Omental fat pad (tissue), 4 donors: ENCODE data around the gene ZNF488. TPM values are rescaled to one million over a fixed set of nuclear protein-coding genes. Genes with fewer than 3 reads are reported as not detected.

Experiments used
- ATAC-seq: fragments of 150-250 bp; one replicate; pipeline ENCODE4 v1.9.1; 2016; ENCODE audit warnings: mild to moderate bottlenecking, moderate library complexity; ENCODE audit not compliant: low FRiP score
- DNase-seq: peaks from one replicate; pipeline ENCODE4 v3.0.0-alpha.2; 2019; ENCODE audit warnings: low spot score
- total RNA-seq, 4 donors: library from RNA; depleted of rRNA; stranded (reverse); fragments of >200 nt; gene quantifications; one replicate each; pipeline ENCODE4 v1.1.0, GENCODE V29; 2016
- TF ChIP-seq, protein P1 (sequence below), 3 donors: fragments of 450-650 bp; IDR thresholded peaks; one replicate each; pipeline ENCODE4 v1.5.1; 2016 to 2017; ENCODE audit warnings: antibody characterized with exemption in 3 of 3, mild to moderate bottlenecking in 3 of 3, moderate library complexity in 2 of 3

Gene ZNF488
- total RNA-seq, 4 donors from 2014 or later, result 0.19 to 0.25 TPM; not detected in 2

DNA sequence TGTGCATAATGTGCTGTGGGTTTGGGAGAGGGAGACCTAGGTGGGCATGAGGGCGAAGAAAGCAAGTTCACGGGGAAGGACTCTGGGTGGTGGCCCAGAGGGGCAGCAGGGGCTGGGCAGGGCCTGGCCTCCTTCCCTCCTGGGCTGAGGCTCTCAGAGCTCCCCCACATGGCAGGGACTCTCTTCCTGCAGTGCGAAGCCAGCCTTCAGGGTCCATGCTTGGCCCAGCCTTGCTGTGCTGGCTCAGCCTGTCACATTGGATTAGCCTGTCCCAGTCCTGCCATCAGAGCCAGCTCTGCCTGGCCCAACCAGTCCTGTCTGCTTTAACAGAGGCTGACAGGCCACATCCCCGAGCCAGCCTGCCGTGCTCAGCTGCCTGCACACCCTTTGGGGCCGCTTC is 20.4 kb upstream of the ZNF488 start:
- TF ChIP-seq, protein P1, sequence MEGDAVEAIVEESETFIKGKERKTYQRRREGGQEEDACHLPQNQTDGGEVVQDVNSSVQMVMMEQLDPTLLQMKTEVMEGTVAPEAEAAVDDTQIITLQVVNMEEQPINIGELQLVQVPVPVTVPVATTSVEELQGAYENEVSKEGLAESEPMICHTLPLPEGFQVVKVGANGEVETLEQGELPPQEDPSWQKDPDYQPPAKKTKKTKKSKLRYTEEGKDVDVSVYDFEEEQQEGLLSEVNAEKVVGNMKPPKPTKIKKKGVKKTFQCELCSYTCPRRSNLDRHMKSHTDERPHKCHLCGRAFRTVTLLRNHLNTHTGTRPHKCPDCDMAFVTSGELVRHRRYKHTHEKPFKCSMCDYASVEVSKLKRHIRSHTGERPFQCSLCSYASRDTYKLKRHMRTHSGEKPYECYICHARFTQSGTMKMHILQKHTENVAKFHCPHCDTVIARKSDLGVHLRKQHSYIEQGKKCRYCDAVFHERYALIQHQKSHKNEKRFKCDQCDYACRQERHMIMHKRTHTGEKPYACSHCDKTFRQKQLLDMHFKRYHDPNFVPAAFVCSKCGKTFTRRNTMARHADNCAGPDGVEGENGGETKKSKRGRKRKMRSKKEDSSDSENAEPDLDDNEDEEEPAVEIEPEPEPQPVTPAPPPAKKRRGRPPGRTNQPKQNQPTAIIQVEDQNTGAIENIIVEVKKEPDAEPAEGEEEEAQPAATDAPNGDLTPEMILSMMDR (IDR thresholded peaks at IDR 0.05), result no peak
- ATAC-seq, result no peak
- DNase-seq, result no peak

- ATAC-seq, result no peak
- no peak for DNase-seq
- TF ChIP-seq, protein P1 (IDR thresholded peaks at IDR 0.05), result no peak
Observed at GRCh38 chr10:47403446-47404318, 19.6 kb upstream of the ZNF488 start.

- peak; percentile 57 for ATAC-seq
- DNase-seq, result no peak
- TF ChIP-seq, protein P1 (IDR thresholded peaks at IDR 0.05), result no peak
Observed at GRCh38 chr10:47402641-47403301, 18.7 kb upstream of the ZNF488 start.

DNA sequence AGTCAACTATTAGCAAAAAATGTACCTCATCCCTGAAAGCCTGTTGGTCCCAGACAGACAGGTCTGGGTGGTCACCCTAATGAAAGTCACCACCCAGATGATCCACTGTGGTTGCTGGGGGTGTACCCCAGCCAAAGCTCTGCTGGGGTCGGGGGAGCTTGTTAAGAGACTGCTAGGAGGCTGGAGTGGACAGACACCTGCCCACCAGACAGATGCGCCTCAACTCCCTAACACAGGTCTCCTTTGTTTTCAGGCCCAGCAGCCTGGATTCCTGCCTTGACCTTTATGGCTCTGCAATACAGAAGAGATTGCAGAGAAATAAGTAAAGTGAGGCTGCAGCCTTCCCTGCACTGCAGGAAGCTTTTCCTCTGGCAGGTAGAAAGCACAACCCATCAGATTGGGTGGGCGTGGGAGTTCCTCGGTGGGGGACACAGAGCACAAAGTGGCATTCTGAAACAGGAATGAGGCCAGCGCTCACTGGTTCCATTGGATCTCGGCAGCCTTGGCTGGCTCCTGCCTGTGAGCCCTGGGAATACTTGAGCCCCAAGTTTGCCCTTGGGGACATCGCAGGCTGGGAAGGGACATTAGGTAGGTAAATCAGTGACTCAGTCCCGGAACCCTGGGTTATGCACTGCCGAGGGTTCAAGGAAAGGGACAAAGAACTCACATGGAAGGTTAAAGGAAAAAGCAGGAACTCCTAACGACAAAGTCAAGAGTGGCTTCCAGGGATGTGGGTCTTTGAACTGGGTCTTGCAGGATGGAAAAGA is 18.0 kb upstream of the ZNF488 start:
- DNase-seq (no peak), ATAC-seq (no peak)
- TF ChIP-seq, protein P1 (IDR thresholded peaks at IDR 0.05), result no peak

DNA sequence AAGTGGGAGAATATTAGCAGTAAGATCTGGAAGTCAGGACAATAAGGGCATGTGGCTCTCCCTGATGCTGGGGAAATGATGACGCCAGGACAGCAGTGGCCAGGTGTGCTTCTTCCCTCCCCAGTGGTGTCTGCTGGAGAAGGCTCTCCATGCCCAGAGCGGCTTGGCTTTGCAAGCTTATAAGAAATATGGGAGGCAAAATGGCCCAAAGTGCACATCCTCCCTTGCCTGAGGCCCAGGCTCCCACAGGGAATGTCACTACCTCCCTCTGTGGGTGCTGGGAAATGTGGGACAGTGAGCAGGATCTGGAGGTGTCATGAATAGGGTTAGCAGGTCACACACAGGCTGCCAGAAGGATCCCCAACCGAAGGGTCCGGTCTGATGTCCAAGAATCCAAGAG is 17.1 kb upstream of the ZNF488 start:
- ATAC-seq (no peak), DNase-seq (no peak)
- TF ChIP-seq, protein P1 (IDR thresholded peaks at IDR 0.05), result no peak

DNA sequence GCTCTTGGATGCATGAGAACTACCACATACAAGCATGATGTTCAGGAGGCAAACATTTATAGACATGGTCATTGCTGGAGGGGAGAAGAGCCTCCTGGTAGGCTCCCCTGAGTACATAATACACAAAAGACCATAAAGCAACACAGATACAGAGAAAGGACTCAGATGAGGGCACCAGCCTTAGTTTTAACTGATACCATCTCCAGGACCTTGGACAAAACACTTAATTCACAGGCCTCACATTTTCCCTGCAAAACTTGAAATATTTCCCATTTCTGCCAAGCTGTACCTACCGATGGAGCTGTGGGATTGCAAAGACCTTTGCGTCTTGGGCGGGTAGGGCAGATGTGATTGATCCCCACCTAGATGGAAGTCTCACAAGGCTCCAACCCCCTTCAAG is 16.7 kb upstream of the ZNF488 start:
- DNase-seq (no peak), ATAC-seq (no peak)
- TF ChIP-seq, protein P1 (IDR thresholded peaks at IDR 0.05), result no peak
